Colonic mucosa (tissue), 4 donors: ENCODE measurements around the gene DSTYK. TPM values are rescaled to one million over a fixed set of nuclear protein-coding genes. Genes with fewer than 3 reads are reported as not detected.
A peak's percentile ranks its signal among the peaks of the same experiment; 100 is the strongest.

Experiments used
- DNase-seq: peaks from one replicate; pipeline ENCODE4 v3.0.0-alpha.2; 2020
- H3K27ac ChIP-seq: fragments of 200-600 bp; one replicate; pipeline ENCODE4 v1.8.0; 2021
- H3K27me3 ChIP-seq: fragments of 200-600 bp; one replicate; pipeline ENCODE4 v1.8.0; 2021
- H3K36me3 ChIP-seq: fragments of 200-600 bp; one replicate; pipeline ENCODE4 v1.8.0; 2021
- H3K4me1 ChIP-seq: fragments of 200-600 bp; one replicate; pipeline ENCODE4 v1.8.0; 2021; ENCODE audit warnings: mild to moderate bottlenecking
- H3K4me3 ChIP-seq: fragments of 200-600 bp; one replicate; pipeline ENCODE4 v1.8.0; 2021
- H3K9ac ChIP-seq, 2 donors: one replicate each; pipeline ENCODE4 v1.7.0; 2013; ENCODE audit warnings: control low read depth in 2 of 2, low read depth in 2 of 2, low read length in 2 of 2
- H3K9me3 ChIP-seq: fragments of 200-600 bp; one replicate; pipeline ENCODE4 v1.8.0; 2021
- CTCF ChIP-seq: fragments of 200-600 bp; IDR thresholded peaks from one replicate; pipeline ENCODE4 v1.8.0; 2022; ENCODE audit warnings: antibody characterized with exemption, mild to moderate bottlenecking
- intact Hi-C: fragments of 100-400 bp; cut with DNase I; formaldehyde crosslinking; loops from one replicate; pipeline ENCODE4 v1.14.1; 2022
- total RNA-seq, 2 donors: library from RNA; stranded (reverse); fragmentation: NEBNext Ultra II Directional in 1 of 2; extraction: Animal tissue kit (Norgen Biotek cat#: 25700) in 1 of 2; gene quantifications; one replicate each; pipeline ENCODE4 v1.2.1, GENCODE V29; 2021
- donor health status: healthy.
- donor health status: DM: no; HTN: no; CAD: no.
- donor health status: DM: no; HTN: no; CAD: no.

The DSTYK gene
- total RNA-seq, 2 donors from 2014 or later, result 4.5 to 5.7 TPM

GRCh38 chr1:205199090-205199930 lies 12.2 kb downstream of the DSTYK start:
- no peak overlapping the region for H3K27ac ChIP-seq
- intact Hi-C loops, result no loop called here
- H3K4me3 ChIP-seq, result no peak overlapping the region

GRCh38 chr1:205192287-205192686 lies 19.2 kb downstream of the DSTYK start:
- H3K4me1 ChIP-seq, result peaks cover 12% of the 10 kb centered on the region
- no peak overlapping the region for H3K27ac ChIP-seq
- DNase-seq, result no peak
- H3K27me3 ChIP-seq, result no peaks in the 10 kb centered on the region
- H3K9ac ChIP-seq, result no peak overlapping the region
- no peak for TF ChIP-seq CTCF
- H3K9me3 ChIP-seq, result no peaks in the 10 kb centered on the region
- H3K4me3 ChIP-seq, result no peak overlapping the region
- H3K36me3 ChIP-seq, result no peaks in the 10 kb centered on the region
- intact Hi-C loops, result no loop called here

More at GRCh38 chr1:205199090-205199930, 12.2 kb downstream of the DSTYK start:
- Histone ChIP-seq H3K9ac (no peak overlapping the region), H3K36me3 (no peaks in the 10 kb centered on the region), H3K9me3 (no peaks in the 10 kb centered on the region), H3K4me1 (no peaks in the 10 kb centered on the region), H3K27me3 (no peaks in the 10 kb centered on the region)
- no peak for TF ChIP-seq CTCF
- DNase-seq, result no peak

- Histone ChIP-seq H3K9me3 (no peaks in the 10 kb centered on the region), H3K4me1 (peaks cover 12% of the 10 kb centered on the region), H3K36me3 (no peaks in the 10 kb centered on the region), H3K4me3 (no peak overlapping the region), H3K9ac (no peak overlapping the region), H3K27ac (no peak overlapping the region), H3K27me3 (no peaks in the 10 kb centered on the region)
- intact Hi-C loops, result no loop called here
- TF ChIP-seq CTCF, result no peak
- no peak for DNase-seq
Measured at GRCh38 chr1:205191622-205192021, 19.9 kb downstream of the DSTYK start.

- intact Hi-C loops, result no loop called here
- H3K9ac ChIP-seq, result no peak overlapping the region
- peak; percentile 26 for DNase-seq
Measured at GRCh38 chr1:205190845-205191577, 20.5 kb downstream of the DSTYK start.

GRCh38 chr1:205189131-205189530 lies 22.4 kb downstream of the DSTYK start:
- H3K27me3 ChIP-seq, result no peaks in the 10 kb centered on the region
- no peak overlapping the region for H3K4me3 ChIP-seq
- no peak for DNase-seq
- H3K27ac ChIP-seq, result no peak overlapping the region
- no peaks in the 10 kb centered on the region for H3K36me3 ChIP-seq
- intact Hi-C loops, result no loop called here
- H3K9ac ChIP-seq, result no peak overlapping the region
- H3K9me3 ChIP-seq, result no peaks in the 10 kb centered on the region
- TF ChIP-seq CTCF, result no peak
- H3K4me1 ChIP-seq, result peaks cover 12% of the 10 kb centered on the region

More at GRCh38 chr1:205190845-205191577, 20.5 kb downstream of the DSTYK start:
- Histone ChIP-seq H3K27ac (no peak overlapping the region), H3K4me1 (peaks cover 12% of the 10 kb centered on the region), H3K27me3 (no peaks in the 10 kb centered on the region), H3K4me3 (no peak overlapping the region), H3K36me3 (no peaks in the 10 kb centered on the region), H3K9me3 (no peaks in the 10 kb centered on the region)
- TF ChIP-seq CTCF, result no peak
